Esophagus squamous epithelium (tissue), 5 donors: ENCODE measurements around the gene GPR161. TPM values are rescaled to one million over a fixed set of nuclear protein-coding genes. Genes with fewer than 3 reads are reported as not detected.

ENCODE experiments used
- DNase-seq: peaks from one replicate; lab custom pipeline; 2025; lab: John Stamatoyannopoulos, UW
- H3K27ac ChIP-seq, 4 donors: fragments of 200-600 bp; sonication (generic); one replicate each; pipeline ENCODE4 v1.5.1; 2016 to 2019; ENCODE audit warnings: mild to moderate bottlenecking in 1 of 4
- H3K27me3 ChIP-seq, 4 donors: fragments of 200-600 bp; sonication (generic); 1 replicate in 3 of 4; 2 replicates in 1 of 4; pipeline versions ENCODE4 v1.5.1 to v1.6.0; 2017 to 2021; ENCODE audit warnings: antibody characterized with exemption in 1 of 4
- H3K36me3 ChIP-seq, 3 donors: fragments of 200-600 bp; sonication (generic); one replicate each; pipeline ENCODE4 v1.5.1; 2016 to 2019
- H3K4me1 ChIP-seq, 3 donors: fragments of 200-600 bp; sonication (generic); one replicate each; pipeline ENCODE4 v1.5.1; 2017 to 2019
- H3K4me3 ChIP-seq, 4 donors: fragments of 200-600 bp; sonication (generic); 1 replicate in 3 of 4; 2 replicates in 1 of 4; pipeline ENCODE4 v1.5.1; 2016 to 2019; ENCODE audit warnings: mild to moderate bottlenecking in 2 of 4, moderate library complexity in 1 of 4
- H3K9me3 ChIP-seq, 3 donors: fragments of 200-600 bp; sonication (generic); one replicate each; pipeline ENCODE4 v1.5.1; 2016 to 2019
- CTCF ChIP-seq, 6 experiments: fragments of 450-650 bp in 4 of 6; fragments of 200-600 bp in 2 of 6; sonication (generic) in 2 of 6; IDR thresholded peaks; one replicate each; pipeline ENCODE4 v1.5.1; 2016 to 2019; ENCODE audit warnings: antibody characterized with exemption in 6 of 6, mild to moderate bottlenecking in 4 of 6, moderate library complexity in 4 of 6
- POLR2A ChIP-seq, 4 donors: fragments of 450-650 bp; IDR thresholded peaks; one replicate each; pipeline ENCODE4 v1.6.1; 2017; ENCODE audit warnings: antibody characterized with exemption in 4 of 4, mild to moderate bottlenecking in 4 of 4, moderate library complexity in 3 of 4
- WGBS, 2 donors: methylation state at CpG; one replicate each; pipeline ENCODE4 v1.1.5; 2018; 5-methylcytosine and 5-hydroxymethylcytosine counted together
- intact Hi-C: fragments of 100-400 bp; cut with DNase I; formaldehyde crosslinking; loops from one replicate; pipeline ENCODE4 v1.15.0; 2022
- total RNA-seq, 4 donors: library from RNA; depleted of rRNA; stranded (reverse); fragments of >200 nt; gene quantifications; one replicate each; pipeline ENCODE4 v1.1.0, GENCODE V29; 2016
- donor health status: DM: yes; HTN: yes; CAD: no.

GPR161 gene
- total RNA-seq, 4 donors from 2014 or later = 1.7 to 12.2 (median 3.9) TPM

GRCh38 chr1:168090395-168090794 lies 46.3 kb downstream of the GPR161 start:
- Histone ChIP-seq H3K4me1 (peaks cover 0 to 40% (median 0%) of the 10 kb centered on the region in 3 donors), H3K9me3 (no peaks in the 10 kb centered on the region), H3K27me3 (no peaks in the 10 kb centered on the region), H3K36me3 (peaks cover 0 to 27% (median 0%) of the 10 kb centered on the region in 3 donors), H3K4me3 (no peak overlapping the region), H3K27ac (no peak overlapping the region)
- 84 to 90% methylated on average over 12 of the region's 14 CpGs for WGBS, 2 donors
- no peak for DNase-seq
- TF ChIP-seq POLR2A (IDR thresholded peaks at IDR 0.05) (no peak), CTCF (IDR thresholded peaks at IDR 0.05) (no peak)
- intact Hi-C loops = no loop called here

- DNase-seq = no peak
- TF ChIP-seq CTCF (IDR thresholded peaks at IDR 0.05) (no peak), POLR2A (IDR thresholded peaks at IDR 0.05) (no peak)
- no peak overlapping the region for H3K4me3 ChIP-seq
- peaks cover 0 to 25% (median 0%) of the 10 kb centered on the region in 3 donors for H3K36me3 ChIP-seq
- 85 to 95% methylated on average over 2 of the region's 2 CpGs for WGBS, 2 donors
- H3K27ac ChIP-seq = no peak overlapping the region
- no peaks in the 10 kb centered on the region for H3K27me3 ChIP-seq
- intact Hi-C loops = no loop called here
- H3K9me3 ChIP-seq = no peaks in the 10 kb centered on the region
- H3K4me1 ChIP-seq = peaks cover 0 to 44% (median 0%) of the 10 kb centered on the region in 3 donors
Observed at GRCh38 chr1:168089979-168090337, 46.8 kb downstream of the GPR161 start.

GRCh38 chr1:168089326-168089978 lies 47.3 kb downstream of the GPR161 start:
- Histone ChIP-seq H3K27ac (no peak overlapping the region), H3K4me1 (peaks cover 0 to 49% (median 0%) of the 10 kb centered on the region in 3 donors), H3K4me3 (no peak overlapping the region), H3K36me3 (peaks cover 0 to 25% (median 0%) of the 10 kb centered on the region in 3 donors), H3K27me3 (no peaks in the 10 kb centered on the region), H3K9me3 (no peaks in the 10 kb centered on the region)
- DNase-seq = no peak
- intact Hi-C loops = no loop called here
- no peak for TF ChIP-seq POLR2A (IDR thresholded peaks at IDR 0.05)
- TF ChIP-seq CTCF (IDR thresholded peaks at IDR 0.05) = no peak
- WGBS, 2 donors = 78 to 89% methylated on average over 1 to 2 of the region's 13 CpGs

- Histone ChIP-seq H3K4me1 (peaks cover 0 to 55% (median 0%) of the 10 kb centered on the region in 3 donors), H3K9me3 (no peaks in the 10 kb centered on the region), H3K4me3 (no peak overlapping the region), H3K36me3 (peaks cover 0 to 24% (median 0%) of the 10 kb centered on the region in 3 donors), H3K27me3 (no peaks in the 10 kb centered on the region), H3K27ac (no peak overlapping the region)
- intact Hi-C loops = no loop called here
- DNase-seq = no peak
- no peak for TF ChIP-seq CTCF (IDR thresholded peaks at IDR 0.05)
- TF ChIP-seq POLR2A (IDR thresholded peaks at IDR 0.05) = no peak
- WGBS, 2 donors = 84 to 91% methylated on average over 14 of the region's 14 CpGs
Observed at GRCh38 chr1:168088511-168089325, 48.0 kb downstream of the GPR161 start.

- intact Hi-C loops = no loop called here
- 91 to 96% methylated on average over 3 to 10 of the region's 10 CpGs for WGBS, 2 donors
- DNase-seq = no peak
Observed at GRCh38 chr1:168087696-168088095, 49.0 kb downstream of the GPR161 start.

More at GRCh38 chr1:168087696-168088095, 49.0 kb downstream of the GPR161 start:
- Histone ChIP-seq H3K27ac (no peak overlapping the region), H3K36me3 (peaks cover 0 to 21% (median 0%) of the 10 kb centered on the region in 3 donors), H3K4me3 (no peak overlapping the region), H3K27me3 (no peaks in the 10 kb centered on the region), H3K4me1 (peaks cover 0 to 49% (median 0%) of the 10 kb centered on the region in 3 donors), H3K9me3 (no peaks in the 10 kb centered on the region)
- TF ChIP-seq POLR2A (IDR thresholded peaks at IDR 0.05) = no peak
- TF ChIP-seq CTCF (IDR thresholded peaks at IDR 0.05) = no peak
